Urinary bladder (tissue), 4 donors: ENCODE data around the gene NBPF4. TPM values are rescaled to one million over a fixed set of nuclear protein-coding genes. Genes with fewer than 3 reads are reported as not detected.
"Not testable (repeated sequence)": the region's sequence is repeated elsewhere in the genome, so short reads cannot be mapped to it uniquely, and the experiment has no call there.

Experiments used
- DNase-seq: peaks from one replicate; pipeline ENCODE4 v3.0.0-alpha.2; 2015; ENCODE audit errors: extremely low spot score
- H3K27ac ChIP-seq: one replicate; pipeline ENCODE4 v1.5.1; 2013; ENCODE audit warnings: low read depth, mild to moderate bottlenecking, moderate library complexity
- H3K36me3 ChIP-seq: one replicate; pipeline ENCODE4 v1.6.1; 2013; ENCODE audit warnings: mild to moderate bottlenecking, moderate library complexity; ENCODE audit not compliant: insufficient read depth
- H3K4me1 ChIP-seq: one replicate; pipeline ENCODE4 v1.6.1; 2013; ENCODE audit warnings: mild to moderate bottlenecking, moderate library complexity; ENCODE audit not compliant: insufficient read depth
- H3K4me3 ChIP-seq: one replicate; pipeline ENCODE4 v1.5.1; 2013; ENCODE audit warnings: low read depth, low read length
- WGBS: extraction: QIAGEN DNeasy Blood & Tissue Kit; methylation state at CpG from one replicate; pipeline ENCODE4 v1.1.7; 2013; 5-methylcytosine and 5-hydroxymethylcytosine counted together
- polyA plus RNA-seq: library from polyadenylated mRNA; stranded (reverse); fragments of 200-250 nt; gene quantifications from one replicate; pipeline ENCODE4 v1.2.3, GENCODE V29; 2013
- total RNA-seq: library from RNA; depleted of rRNA; stranded (reverse); fragments of >200 nt; gene quantifications from one replicate; pipeline ENCODE4 v1.2.3, GENCODE V29; 2014
- donor health status: healthy with polysubstance abuse.
- donor health status: healthy.

Gene NBPF4
- total RNA-seq (not detected), polyA plus RNA-seq (not detected)

- H3K4me3 ChIP-seq, H3K27ac ChIP-seq, DNase-seq, H3K4me1 ChIP-seq, H3K36me3 ChIP-seq: not testable (repeated sequence)
- no CpG with 5 or more reads among the region's 3 CpGs for WGBS
Observed at GRCh38 chr1:108243976-108244375, at the start of gene NBPF4. TSS of gene NBPF4 (minus strand) at chr1:108244076. CDS start at chr1:108243761, 315 bp downstream.

DNA sequence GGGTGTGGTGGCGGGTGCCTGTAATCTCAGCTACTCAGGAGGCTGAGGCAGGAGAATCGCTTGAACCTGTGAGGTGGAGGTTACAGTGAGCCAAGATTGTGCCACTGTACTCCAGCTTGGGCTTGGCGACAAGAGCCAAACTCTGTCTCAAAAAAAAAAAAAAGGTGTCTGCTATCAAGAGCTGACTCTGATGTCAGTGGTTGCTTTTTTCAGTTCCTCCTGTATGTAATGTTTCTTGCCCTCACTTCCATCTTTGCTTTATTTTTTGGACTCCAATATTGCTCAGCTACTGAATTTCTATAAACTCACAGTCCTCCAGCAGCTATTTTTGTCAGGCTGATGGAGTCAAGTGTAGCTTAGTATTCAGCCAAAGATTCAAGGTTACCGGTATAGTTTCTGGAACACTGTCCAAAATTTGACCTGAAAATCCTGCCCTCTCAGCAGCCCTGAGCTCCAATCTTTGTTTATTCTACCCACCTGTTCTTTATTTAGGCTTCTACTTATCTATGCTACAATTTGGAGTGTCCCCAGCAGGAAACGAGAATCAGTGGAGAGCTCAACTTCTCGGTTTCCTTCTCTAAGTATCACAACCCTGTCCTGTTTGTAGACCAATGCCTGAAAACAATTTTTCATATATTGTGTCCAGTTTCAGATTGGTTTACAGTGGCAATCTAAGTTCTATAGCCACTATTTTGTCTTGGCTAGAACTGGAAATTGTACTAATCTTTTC, 38.8 kb upstream of the NBPF4 start:
- not testable (repeated sequence) for H3K4me1 ChIP-seq, H3K36me3 ChIP-seq, DNase-seq, H3K27ac ChIP-seq, H3K4me3 ChIP-seq
- WGBS: no CpG with 5 or more reads among the region's 6 CpGs

GRCh38 chr1:108272485-108273327, 28.8 kb upstream of the NBPF4 start:
- not testable (repeated sequence) for H3K4me3 ChIP-seq, H3K36me3 ChIP-seq, H3K27ac ChIP-seq, H3K4me1 ChIP-seq, DNase-seq
- WGBS: no CpG with 5 or more reads among the region's 61 CpGs

DNA sequence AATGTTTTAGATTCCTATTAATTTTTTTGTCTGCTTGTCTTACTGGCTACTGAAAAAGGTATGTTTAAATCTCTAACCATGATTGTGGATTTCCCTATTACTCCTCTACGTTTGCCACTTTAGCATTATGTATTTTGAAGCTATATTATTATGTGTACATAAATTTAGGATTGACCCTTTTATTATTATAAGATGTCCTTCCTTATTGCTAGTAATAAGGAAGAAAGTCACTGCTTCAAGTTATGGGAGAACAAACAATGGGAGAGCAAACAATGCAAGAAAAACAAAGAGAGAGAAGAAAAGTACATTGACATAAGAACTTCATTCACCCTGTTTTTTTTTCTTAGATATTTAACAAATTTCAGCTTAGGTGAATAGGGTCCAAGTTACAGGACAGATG, 23.2 kb upstream of the NBPF4 start:
- WGBS: 52% methylated on average over 1 of the region's 1 CpG
- not testable (repeated sequence) for DNase-seq, H3K4me3 ChIP-seq, H3K27ac ChIP-seq, H3K36me3 ChIP-seq, H3K4me1 ChIP-seq

- not testable (repeated sequence) for H3K27ac ChIP-seq, DNase-seq, H3K36me3 ChIP-seq, H3K4me1 ChIP-seq, H3K4me3 ChIP-seq
- no CpG with 5 or more reads among the region's 11 CpGs for WGBS
Observed at GRCh38 chr1:108261967-108262366, 18.1 kb upstream of the NBPF4 start.

GRCh38 chr1:108261519-108261918, 17.6 kb upstream of the NBPF4 start:
- not testable (repeated sequence) for H3K36me3 ChIP-seq, H3K27ac ChIP-seq
- no CpG with 5 or more reads among the region's 10 CpGs for WGBS

GRCh38 chr1:108260578-108261259, 16.8 kb upstream of the NBPF4 start:
- not testable (repeated sequence) for H3K36me3 ChIP-seq, H3K4me1 ChIP-seq, DNase-seq, H3K4me3 ChIP-seq, H3K27ac ChIP-seq
- WGBS: no CpG with 5 or more reads among the region's 4 CpGs

More at GRCh38 chr1:108261519-108261918, 17.6 kb upstream of the NBPF4 start:
- DNase-seq, H3K4me3 ChIP-seq, H3K4me1 ChIP-seq: not testable (repeated sequence)

GRCh38 chr1:108255426-108255825, 11.6 kb upstream of the NBPF4 start:
- DNase-seq, H3K4me1 ChIP-seq, H3K4me3 ChIP-seq, H3K27ac ChIP-seq, H3K36me3 ChIP-seq: not testable (repeated sequence)

GRCh38 chr1:108239426-108239825, 4.5 kb downstream of the NBPF4 start:
- H3K27ac ChIP-seq, H3K36me3 ChIP-seq, H3K4me1 ChIP-seq, DNase-seq, H3K4me3 ChIP-seq: not testable (repeated sequence)
- WGBS: no CpG with 5 or more reads among the region's 2 CpGs

GRCh38 chr1:108235308-108235707, 8.6 kb downstream of the NBPF4 start:
- H3K36me3 ChIP-seq, H3K4me3 ChIP-seq, DNase-seq, H3K4me1 ChIP-seq, H3K27ac ChIP-seq: not testable (repeated sequence)
- WGBS: no CpG with 5 or more reads among the region's 2 CpGs

DNA sequence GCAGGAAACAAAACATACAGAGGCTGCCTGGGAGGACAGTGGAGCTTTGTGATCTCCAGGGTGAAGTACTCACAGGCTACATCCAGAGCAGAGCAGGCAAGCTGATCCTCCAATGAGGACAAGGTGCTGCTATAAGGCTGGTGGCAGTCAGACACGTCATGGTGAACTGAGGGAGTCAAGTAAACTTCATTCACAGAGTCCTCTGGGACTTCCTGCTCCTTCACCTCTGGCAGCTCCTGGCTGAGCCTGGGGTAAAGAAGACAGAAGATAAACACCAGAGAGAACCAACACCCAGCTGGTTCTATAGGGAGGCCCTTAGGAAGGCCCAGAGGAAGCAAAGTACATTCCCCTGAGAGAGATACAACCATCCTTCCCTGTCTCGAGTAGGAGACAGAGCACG, 11.7 kb downstream of the NBPF4 start:
- not testable (repeated sequence) for DNase-seq, H3K4me3 ChIP-seq, H3K4me1 ChIP-seq, H3K27ac ChIP-seq, H3K36me3 ChIP-seq
- WGBS: no CpG with 5 or more reads among the region's 3 CpGs

DNA sequence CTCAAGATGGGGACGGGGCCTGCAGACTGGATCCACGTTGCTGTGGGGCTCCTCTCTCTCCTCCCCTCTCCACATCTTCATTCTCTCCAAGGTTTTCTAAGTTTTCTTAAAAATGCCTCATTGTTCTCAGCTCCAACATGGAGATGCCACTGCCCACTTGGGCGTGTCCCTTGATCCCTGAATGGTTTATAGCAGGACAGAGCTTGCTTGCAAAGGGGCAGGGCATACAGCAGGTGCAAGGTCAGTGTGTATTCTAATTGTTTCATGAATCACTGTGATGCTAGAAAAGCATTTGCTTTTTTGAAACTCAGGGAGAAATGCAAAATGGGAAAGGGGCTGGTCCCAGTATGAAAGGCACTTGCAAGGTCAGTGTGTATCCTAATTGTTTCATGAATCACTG, 13.9 kb downstream of the NBPF4 start:
- H3K4me1 ChIP-seq, H3K36me3 ChIP-seq, H3K4me3 ChIP-seq, DNase-seq, H3K27ac ChIP-seq: not testable (repeated sequence)
- WGBS: no CpG with 5 or more reads among the region's 3 CpGs

- DNase-seq, H3K27ac ChIP-seq, H3K4me3 ChIP-seq, H3K4me1 ChIP-seq, H3K36me3 ChIP-seq: not testable (repeated sequence)
- WGBS: no CpG with 5 or more reads among the region's 7 CpGs
Observed at GRCh38 chr1:108227772-108228171, 16.1 kb downstream of the NBPF4 start.

DNA sequence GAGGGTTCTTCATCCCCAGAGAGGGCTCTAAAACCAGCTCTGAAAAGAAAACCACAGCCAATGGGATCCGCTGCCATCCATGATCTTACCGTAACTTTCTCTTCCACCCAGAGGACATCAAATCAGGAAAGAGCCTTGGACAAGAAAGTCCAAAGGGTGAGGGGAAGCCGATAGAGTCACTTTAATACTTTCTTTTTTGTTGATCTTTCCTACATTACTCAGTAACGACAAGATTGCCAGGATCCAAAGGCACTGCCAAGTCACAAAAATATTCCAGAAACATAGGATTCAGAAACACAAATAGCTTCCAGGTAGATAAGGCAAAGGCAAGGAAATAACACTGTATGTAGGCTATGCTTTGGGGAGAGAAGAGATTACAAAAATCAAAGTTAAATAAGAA, 17.0 kb downstream of the NBPF4 start:
- not testable (repeated sequence) for H3K36me3 ChIP-seq, H3K4me3 ChIP-seq, DNase-seq, H3K4me1 ChIP-seq, H3K27ac ChIP-seq
- WGBS: 83% methylated on average over 2 of the region's 4 CpGs
